ENCODE measurements around the gene C15orf61. TPM values are rescaled to one million over a fixed set of nuclear protein-coding genes. Genes with fewer than 3 reads are reported as not detected.
A peak's percentile ranks its signal among the peaks of the same experiment; 100 is the strongest.

Gene C15orf61
- total RNA-seq, 1 donor: 10.1 TPM

DNA sequence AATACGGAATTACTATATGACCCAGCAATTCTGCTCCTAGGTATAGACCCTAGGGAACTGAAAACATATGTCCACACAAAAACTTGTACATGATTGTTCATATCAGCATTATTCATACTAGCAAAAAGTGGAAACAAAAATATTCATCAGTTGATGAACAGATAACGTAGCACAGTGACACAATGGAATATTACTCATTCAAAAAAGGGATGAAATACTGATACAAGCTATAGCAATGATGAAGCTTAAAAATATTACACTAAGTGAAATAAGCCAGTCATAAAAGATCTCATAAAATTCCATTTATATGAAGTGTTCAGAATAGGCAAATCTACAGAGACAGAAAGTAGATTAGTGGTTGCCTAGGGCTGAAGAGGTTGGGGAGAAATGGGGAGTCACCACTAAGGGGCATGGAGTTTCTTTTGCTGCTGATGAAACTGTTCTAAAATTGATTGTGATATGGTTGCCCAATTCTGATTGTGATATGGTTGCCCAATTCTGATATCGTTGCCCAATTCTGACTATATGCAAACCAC, 10.5 kb downstream of the C15orf61 start:
- peak; percentile 81 for DNase-seq (ENCODE audit: insufficient read length, low spot score, missing footprints)
- no peaks in the 10 kb centered on the region for H3K27me3 ChIP-seq (ENCODE audit: insufficient read depth, low read length)
- H3K4me3 ChIP-seq (ENCODE audit: insufficient read depth, low read length): no peak overlapping the region
- peak overlapping the region; percentile 55 for H3K4me2 ChIP-seq (ENCODE audit: insufficient read depth, low read length)
- H3K4me1 ChIP-seq (ENCODE audit: insufficient read depth, low read length): peaks cover 7% of the 10 kb centered on the region
- peaks cover 5% of the 10 kb centered on the region for H3K36me3 ChIP-seq (ENCODE audit: insufficient read depth, low read length)
- H3K27ac ChIP-seq (ENCODE audit: low read depth, low read length): peak overlapping the region; percentile 64
- H3K9me3 ChIP-seq (ENCODE audit: low read depth, low read length): no peaks in the 10 kb centered on the region
- TF ChIP-seq, protein P1, sequence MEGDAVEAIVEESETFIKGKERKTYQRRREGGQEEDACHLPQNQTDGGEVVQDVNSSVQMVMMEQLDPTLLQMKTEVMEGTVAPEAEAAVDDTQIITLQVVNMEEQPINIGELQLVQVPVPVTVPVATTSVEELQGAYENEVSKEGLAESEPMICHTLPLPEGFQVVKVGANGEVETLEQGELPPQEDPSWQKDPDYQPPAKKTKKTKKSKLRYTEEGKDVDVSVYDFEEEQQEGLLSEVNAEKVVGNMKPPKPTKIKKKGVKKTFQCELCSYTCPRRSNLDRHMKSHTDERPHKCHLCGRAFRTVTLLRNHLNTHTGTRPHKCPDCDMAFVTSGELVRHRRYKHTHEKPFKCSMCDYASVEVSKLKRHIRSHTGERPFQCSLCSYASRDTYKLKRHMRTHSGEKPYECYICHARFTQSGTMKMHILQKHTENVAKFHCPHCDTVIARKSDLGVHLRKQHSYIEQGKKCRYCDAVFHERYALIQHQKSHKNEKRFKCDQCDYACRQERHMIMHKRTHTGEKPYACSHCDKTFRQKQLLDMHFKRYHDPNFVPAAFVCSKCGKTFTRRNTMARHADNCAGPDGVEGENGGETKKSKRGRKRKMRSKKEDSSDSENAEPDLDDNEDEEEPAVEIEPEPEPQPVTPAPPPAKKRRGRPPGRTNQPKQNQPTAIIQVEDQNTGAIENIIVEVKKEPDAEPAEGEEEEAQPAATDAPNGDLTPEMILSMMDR (IDR thresholded peaks at IDR 0.05; ENCODE audit: extremely low read depth, low read depth, low read length): no peak
- peaks cover 5% of the 10 kb centered on the region for H3K79me2 ChIP-seq (ENCODE audit: insufficient read depth, low read length)
- no peak overlapping the region for H2AFZ ChIP-seq (ENCODE audit: low read length)
- peaks cover 5% of the 10 kb centered on the region for H4K20me1 ChIP-seq (ENCODE audit: insufficient read depth, low read length)

DNA sequence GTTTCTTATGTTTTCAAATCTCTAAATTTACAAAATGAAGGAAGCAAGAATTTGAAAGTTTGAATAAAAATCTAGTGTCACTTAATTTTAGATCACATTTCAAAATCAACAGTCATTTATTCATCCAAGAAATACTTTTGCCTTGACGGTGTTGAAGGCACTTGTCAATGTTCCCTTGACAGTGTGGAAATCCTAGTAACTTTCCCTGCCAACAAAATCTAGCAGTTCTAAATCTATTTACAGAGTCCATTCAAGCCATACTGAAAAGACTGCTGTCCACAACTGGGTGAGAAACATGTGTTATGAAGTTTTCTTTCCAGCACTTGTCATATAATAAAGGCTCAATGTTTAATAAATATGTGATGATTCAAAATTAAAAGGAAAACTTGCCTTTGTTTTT, 12.9 kb downstream of the C15orf61 start:
- no peak for DNase-seq (ENCODE audit: insufficient read length, low spot score, missing footprints)
- Histone ChIP-seq H3K27ac (ENCODE audit: low read depth, low read length) (no peak overlapping the region), H3K4me3 (ENCODE audit: insufficient read depth, low read length) (no peak overlapping the region), H2AFZ (ENCODE audit: low read length) (no peak overlapping the region), H3K4me2 (ENCODE audit: insufficient read depth, low read length) (no peak overlapping the region), H3K4me1 (ENCODE audit: insufficient read depth, low read length) (peaks cover 7% of the 10 kb centered on the region), H4K20me1 (ENCODE audit: insufficient read depth, low read length) (no peaks in the 10 kb centered on the region), H3K79me2 (ENCODE audit: insufficient read depth, low read length) (no peaks in the 10 kb centered on the region), H3K9me3 (ENCODE audit: low read depth, low read length) (no peaks in the 10 kb centered on the region), H3K36me3 (ENCODE audit: insufficient read depth, low read length) (no peaks in the 10 kb centered on the region), H3K27me3 (ENCODE audit: insufficient read depth, low read length) (no peaks in the 10 kb centered on the region)
- TF ChIP-seq, protein P1 (IDR thresholded peaks at IDR 0.05; ENCODE audit: extremely low read depth, low read depth, low read length): no peak

DNA sequence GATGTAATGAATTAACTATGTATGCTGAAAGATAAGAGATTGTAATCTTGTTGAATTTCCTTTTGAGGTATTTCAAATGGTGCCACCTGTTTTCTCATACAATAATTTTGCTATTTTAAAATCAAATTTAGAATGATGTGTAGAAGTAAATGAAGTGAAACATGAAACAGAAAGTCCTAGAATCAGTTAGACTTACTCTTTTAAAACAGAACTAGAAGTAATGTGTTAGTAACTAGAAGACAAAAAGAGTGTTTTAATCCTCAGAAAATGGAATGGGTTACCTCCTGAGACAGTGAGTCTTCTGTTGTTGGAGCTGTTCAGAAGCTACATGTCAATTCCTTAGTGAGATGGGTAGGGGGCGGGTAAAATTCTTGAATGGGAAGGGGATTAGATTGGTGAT, 13.4 kb downstream of the C15orf61 start:
- Histone ChIP-seq H3K4me1 (ENCODE audit: insufficient read depth, low read length) (peaks cover 7% of the 10 kb centered on the region), H2AFZ (ENCODE audit: low read length) (no peak overlapping the region), H3K27me3 (ENCODE audit: insufficient read depth, low read length) (no peaks in the 10 kb centered on the region), H3K79me2 (ENCODE audit: insufficient read depth, low read length) (no peaks in the 10 kb centered on the region), H4K20me1 (ENCODE audit: insufficient read depth, low read length) (no peaks in the 10 kb centered on the region), H3K36me3 (ENCODE audit: insufficient read depth, low read length) (no peaks in the 10 kb centered on the region), H3K4me3 (ENCODE audit: insufficient read depth, low read length) (no peak overlapping the region), H3K9me3 (ENCODE audit: low read depth, low read length) (no peaks in the 10 kb centered on the region), H3K4me2 (ENCODE audit: insufficient read depth, low read length) (no peak overlapping the region), H3K27ac (ENCODE audit: low read depth, low read length) (no peak overlapping the region)
- no peak for DNase-seq (ENCODE audit: insufficient read length, low spot score, missing footprints)
- TF ChIP-seq, protein P1 (IDR thresholded peaks at IDR 0.05; ENCODE audit: extremely low read depth, low read depth, low read length): no peak

DNA sequence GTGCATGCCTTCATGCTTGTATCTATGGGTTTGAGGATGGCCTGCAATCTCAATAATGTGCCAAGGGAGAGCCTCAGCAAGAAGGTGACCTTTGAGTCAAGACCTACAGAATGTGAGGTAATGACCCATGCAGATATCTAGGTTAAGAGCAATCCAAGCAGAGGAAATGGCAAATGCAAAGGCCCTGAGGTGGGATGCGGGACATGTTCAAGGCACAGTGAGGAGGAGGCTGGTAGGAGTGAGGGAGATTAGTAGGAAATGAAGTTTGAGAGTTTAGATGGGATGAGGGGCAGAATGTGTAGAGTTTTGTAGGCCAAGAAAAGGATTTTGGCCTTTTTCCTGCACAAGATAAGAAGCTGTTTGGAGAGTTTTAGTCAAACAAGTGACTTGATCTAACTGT, 16.8 kb downstream of the C15orf61 start:
- no peak overlapping the region for H3K4me2 ChIP-seq (ENCODE audit: insufficient read depth, low read length)
- H3K36me3 ChIP-seq (ENCODE audit: insufficient read depth, low read length): no peaks in the 10 kb centered on the region
- no peaks in the 10 kb centered on the region for H3K27me3 ChIP-seq (ENCODE audit: insufficient read depth, low read length)
- no peak overlapping the region for H3K27ac ChIP-seq (ENCODE audit: low read depth, low read length)
- TF ChIP-seq, protein P1 (IDR thresholded peaks at IDR 0.05; ENCODE audit: extremely low read depth, low read depth, low read length): no peak
- peaks cover 3% of the 10 kb centered on the region for H3K4me1 ChIP-seq (ENCODE audit: insufficient read depth, low read length)
- no peak for DNase-seq (ENCODE audit: insufficient read length, low spot score, missing footprints)
- no peaks in the 10 kb centered on the region for H4K20me1 ChIP-seq (ENCODE audit: insufficient read depth, low read length)
- no peaks in the 10 kb centered on the region for H3K9me3 ChIP-seq (ENCODE audit: low read depth, low read length)
- no peak overlapping the region for H3K4me3 ChIP-seq (ENCODE audit: insufficient read depth, low read length)
- no peaks in the 10 kb centered on the region for H3K79me2 ChIP-seq (ENCODE audit: insufficient read depth, low read length)
- no peak overlapping the region for H2AFZ ChIP-seq (ENCODE audit: low read length)

Measured in osteoblast (primary cell).